DOHH2 (cell line): ENCODE measurements around the gene FHOD3.

Experiments used
- H3F3A ChIP-seq: fragments of 200-600 bp; sonication (generic), shearing (Covaris generic); 2 replicates; pipeline ENCODE4 v1.6.0; 2016; ENCODE audit warnings: antibody characterized with exemption, mild to moderate bottlenecking; ENCODE audit not compliant: control insufficient read depth, insufficient read depth
- H3K27ac ChIP-seq: fragments of 200-600 bp; sonication (generic); 2 replicates; pipeline ENCODE4 v1.5.1; 2014; ENCODE audit warnings: low read depth, mild to moderate bottlenecking, low read length, moderate library complexity
- H3K27me3 ChIP-seq: fragments of 200-600 bp; sonication (generic); 2 replicates; pipeline ENCODE4 v1.6.1; 2014; ENCODE audit warnings: mild to moderate bottlenecking, low read length, mixed read lengths; ENCODE audit not compliant: control insufficient read depth
- H3K36me3 ChIP-seq: fragments of 200-600 bp; sonication (generic); 2 replicates; pipeline ENCODE4 v1.6.1; 2014; ENCODE audit warnings: mild to moderate bottlenecking, low read length, moderate library complexity, mixed read lengths; ENCODE audit not compliant: control insufficient read depth
- H3K4me1 ChIP-seq: fragments of 200-600 bp; sonication (generic); 2 replicates; pipeline ENCODE4 v1.6.1; 2014; ENCODE audit warnings: mild to moderate bottlenecking, low read length, mixed read lengths; ENCODE audit not compliant: control insufficient read depth
- H3K4me2 ChIP-seq: fragments of 200-600 bp; sonication (generic); 2 replicates; pipeline ENCODE4 v1.6.0; 2014; ENCODE audit warnings: mild to moderate bottlenecking, low read length, moderate library complexity
- H3K4me3 ChIP-seq: fragments of 200-600 bp; sonication (generic); 2 replicates; pipeline ENCODE4 v1.5.1; 2014; ENCODE audit warnings: mild to moderate bottlenecking, low read length, mixed read lengths
- H3K79me2 ChIP-seq: fragments of 200-600 bp; sonication (generic); 2 replicates; pipeline ENCODE4 v1.6.1; 2014; ENCODE audit warnings: mild to moderate bottlenecking, low read length, mixed read lengths; ENCODE audit not compliant: control insufficient read depth
- H3K9me2 ChIP-seq: fragments of 200-600 bp; sonication (generic); replicated peaks from 2 replicates; pipeline ENCODE4 v1.6.1; 2014; ENCODE audit warnings: mild to moderate bottlenecking, low read length, mixed read lengths; ENCODE audit not compliant: control insufficient read depth
- H3K9me3 ChIP-seq: fragments of 200-600 bp; sonication (generic); 2 replicates; pipeline ENCODE4 v1.6.1; 2014; ENCODE audit warnings: antibody characterized with exemption, low read length, mixed read lengths; ENCODE audit not compliant: control insufficient read depth, insufficient read depth
- H4K20me1 ChIP-seq: fragments of 200-600 bp; sonication (generic); 2 replicates; pipeline ENCODE4 v1.6.0; 2014; ENCODE audit warnings: low read depth, mild to moderate bottlenecking, antibody characterized with exemption, low read length, moderate library complexity; ENCODE audit not compliant: control insufficient read depth, insufficient read depth
- EZH2phosphoT487 ChIP-seq: fragments of 200-600 bp; sonication (generic); IDR thresholded peaks from 2 replicates; pipeline ENCODE4 v1.6.1; 2017; ENCODE audit warnings: borderline replicate concordance, mild to moderate bottlenecking, antibody characterized with exemption, low read length, moderate library complexity, mixed read lengths
- TF ChIP-seq, protein P1 (sequence below): fragments of 200-600 bp; sonication (generic); IDR thresholded peaks from one replicate; pipeline ENCODE4 v1.5.1; 2014; ENCODE audit warnings: antibody characterized with exemption, mild to moderate bottlenecking, low read depth, low read length; ENCODE audit not compliant: poor library complexity, severe bottlenecking

The FHOD3 gene

DNA sequence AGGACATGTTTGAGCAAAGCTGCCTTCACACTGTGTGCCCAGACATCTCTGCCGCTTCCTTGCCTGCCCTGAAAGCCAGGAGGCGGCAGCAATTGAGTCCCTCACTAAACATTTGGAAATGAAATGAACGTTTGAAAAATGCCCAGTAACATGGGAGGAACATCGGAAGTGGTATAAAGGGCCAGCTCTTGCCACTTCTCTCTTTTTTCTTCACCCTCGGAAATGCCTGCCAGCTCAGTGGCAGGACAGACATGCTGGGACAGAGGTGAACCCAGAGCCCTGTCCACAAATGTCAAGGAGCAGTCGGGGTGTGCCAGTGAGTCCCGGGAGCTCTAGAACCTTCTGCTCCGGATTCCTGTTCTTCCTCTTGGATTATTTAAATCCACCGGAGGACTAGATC, 485.2 kb downstream of the FHOD3 start:
- Histone ChIP-seq H3K9me3 (no peaks in the 10 kb centered on the region), H3K4me3 (no peak overlapping the region), H3K4me1 (no peaks in the 10 kb centered on the region), H3F3A (no peaks in the 10 kb centered on the region), H4K20me1 (no peaks in the 10 kb centered on the region), H3K27ac (no peak overlapping the region), H3K36me3 (peaks cover 3% of the 10 kb centered on the region; the same call in 1 of the 2 replicates), H3K79me2 (no peaks in the 10 kb centered on the region), H3K4me2 (no peak overlapping the region), H3K9me2 (no peaks in the 10 kb centered on the region), H3K27me3 (no peaks in the 10 kb centered on the region)
- no peak for TF ChIP-seq EZH2phosphoT487
- TF ChIP-seq, protein P1, sequence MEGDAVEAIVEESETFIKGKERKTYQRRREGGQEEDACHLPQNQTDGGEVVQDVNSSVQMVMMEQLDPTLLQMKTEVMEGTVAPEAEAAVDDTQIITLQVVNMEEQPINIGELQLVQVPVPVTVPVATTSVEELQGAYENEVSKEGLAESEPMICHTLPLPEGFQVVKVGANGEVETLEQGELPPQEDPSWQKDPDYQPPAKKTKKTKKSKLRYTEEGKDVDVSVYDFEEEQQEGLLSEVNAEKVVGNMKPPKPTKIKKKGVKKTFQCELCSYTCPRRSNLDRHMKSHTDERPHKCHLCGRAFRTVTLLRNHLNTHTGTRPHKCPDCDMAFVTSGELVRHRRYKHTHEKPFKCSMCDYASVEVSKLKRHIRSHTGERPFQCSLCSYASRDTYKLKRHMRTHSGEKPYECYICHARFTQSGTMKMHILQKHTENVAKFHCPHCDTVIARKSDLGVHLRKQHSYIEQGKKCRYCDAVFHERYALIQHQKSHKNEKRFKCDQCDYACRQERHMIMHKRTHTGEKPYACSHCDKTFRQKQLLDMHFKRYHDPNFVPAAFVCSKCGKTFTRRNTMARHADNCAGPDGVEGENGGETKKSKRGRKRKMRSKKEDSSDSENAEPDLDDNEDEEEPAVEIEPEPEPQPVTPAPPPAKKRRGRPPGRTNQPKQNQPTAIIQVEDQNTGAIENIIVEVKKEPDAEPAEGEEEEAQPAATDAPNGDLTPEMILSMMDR, result no peak

GRCh38 chr18:36783792-36784191, 486.3 kb downstream of the FHOD3 start:
- no peak overlapping the region for H3K4me3 ChIP-seq

GRCh38 chr18:36786686-36787085, 489.2 kb downstream of the FHOD3 start:
- H3K9me2 ChIP-seq, result no peaks in the 10 kb centered on the region
- H3K27me3 ChIP-seq, result no peaks in the 10 kb centered on the region
- no peak overlapping the region for H3K4me2 ChIP-seq
- no peaks in the 10 kb centered on the region for H4K20me1 ChIP-seq
- no peaks in the 10 kb centered on the region for H3K79me2 ChIP-seq
- no peak overlapping the region for H3K4me3 ChIP-seq
- H3F3A ChIP-seq, result no peaks in the 10 kb centered on the region
- no peak overlapping the region for H3K27ac ChIP-seq
- peaks cover 14% of the 10 kb centered on the region for H3K36me3 ChIP-seq
- TF ChIP-seq, protein P1, result no peak
- TF ChIP-seq EZH2phosphoT487, result no peak
- H3K9me3 ChIP-seq, result no peaks in the 10 kb centered on the region; the same call in 1 of the 2 replicates
- H3K4me1 ChIP-seq, result no peaks in the 10 kb centered on the region

More at GRCh38 chr18:36783792-36784191, 486.3 kb downstream of the FHOD3 start:
- Histone ChIP-seq H3K4me2 (no peak overlapping the region), H3K27me3 (no peaks in the 10 kb centered on the region), H3K4me1 (no peaks in the 10 kb centered on the region), H4K20me1 (no peaks in the 10 kb centered on the region), H3F3A (no peaks in the 10 kb centered on the region), H3K9me2 (no peaks in the 10 kb centered on the region), H3K79me2 (no peaks in the 10 kb centered on the region), H3K36me3 (peaks cover 3% of the 10 kb centered on the region; the same call in 1 of the 2 replicates), H3K27ac (no peak overlapping the region), H3K9me3 (no peaks in the 10 kb centered on the region)
- TF ChIP-seq, protein P1, result no peak
- no peak for TF ChIP-seq EZH2phosphoT487
